K562 (cell line): ENCODE measurements around the gene ASCL3. TPM values are rescaled to one million over a fixed set of nuclear protein-coding genes. Genes with fewer than 3 reads are reported as not detected.

Experiments used
- CSDE1 ChIP-seq, 2 experiments: fragments of 450-650 bp; IDR thresholded peaks; 2 replicates each; pipeline ENCODE4 v1.6.1; 2016; ENCODE audit warnings: mild to moderate bottlenecking in 1 of 2
- DDX20 ChIP-seq: fragments of 450-650 bp; IDR thresholded peaks from 2 replicates; pipeline ENCODE4 v1.6.1; 2016; ENCODE audit warnings: missing genetic modification characterization, low read depth, mild to moderate bottlenecking, missing compliant biosample characterization, moderate library complexity
- ESRRB ChIP-seq: fragments of 250-450 bp; sonication (Bioruptor Pico); IDR thresholded peaks from 2 replicates; pipeline ENCODE4 v1.5.0; 2020; ENCODE audit warnings: mild to moderate bottlenecking, moderate library complexity, borderline replicate concordance
- FOXA1 ChIP-seq: fragments of 450-650 bp; IDR thresholded peaks from 2 replicates; pipeline ENCODE4 v1.6.1; 2016; ENCODE audit warnings: mild to moderate bottlenecking, borderline replicate concordance
- HDAC2 ChIP-seq: fragments of 450-650 bp; IDR thresholded peaks from 2 replicates; pipeline ENCODE4 v1.6.1; 2016; ENCODE audit warnings: mild to moderate bottlenecking
- HDAC3 ChIP-seq: fragments of 450-650 bp; IDR thresholded peaks from 2 replicates; pipeline ENCODE4 v1.6.1; 2018; ENCODE audit warnings: borderline replicate concordance, mild to moderate bottlenecking, moderate library complexity; ENCODE audit not compliant: partially characterized antibody
- JUN ChIP-seq, 2 experiments: sonication (generic) in 1 of 2; formaldehyde crosslinking in 1 of 2; IDR thresholded peaks; 2 replicates each; pipeline versions ENCODE4 v1.6.1 to v1.8.0; 2012 to 2022; ENCODE audit warnings: borderline replicate concordance in 2 of 2, mild to moderate bottlenecking in 2 of 2, improper control_type of control experiment in 1 of 2, low read depth in 1 of 2, low read length in 1 of 2, missing genetic modification reagents in 1 of 2
- KAT2B ChIP-seq: IDR thresholded peaks from one replicate; pipeline ENCODE4 v1.6.1; 2012; ENCODE audit warnings: low read depth, mild to moderate bottlenecking, control low read depth, inconsistent platforms, low read length, moderate library complexity
- MGA ChIP-seq: fragments of 450-650 bp; IDR thresholded peaks from 2 replicates; pipeline ENCODE4 v1.6.1; 2016; ENCODE audit warnings: mild to moderate bottlenecking, moderate library complexity
- PHTF2 ChIP-seq: fragments of 250-450 bp; sonication (Bioruptor Pico); IDR thresholded peaks from 2 replicates; pipeline ENCODE4 v1.5.0; 2021; ENCODE audit warnings: mild to moderate bottlenecking
- PKNOX1 ChIP-seq: fragments of 450-650 bp; IDR thresholded peaks from 2 replicates; pipeline ENCODE4 v1.6.1; 2016
- RBFOX2 ChIP-seq: fragments of 200-400 bp; formaldehyde crosslinking; IDR thresholded peaks from 2 replicates; pipeline ENCODE4 v1.6.1; 2017; ENCODE audit warnings: low read depth, mild to moderate bottlenecking, low read length, moderate library complexity
- SIX5 ChIP-seq, 2 experiments: IDR thresholded peaks; 2 replicates each; pipeline ENCODE4 v1.6.1; 2011; ENCODE audit warnings: low read length in 2 of 2, borderline replicate concordance in 1 of 2, low read depth in 1 of 2, mild to moderate bottlenecking in 1 of 2, moderate library complexity in 1 of 2; ENCODE audit not compliant: insufficient read depth in 1 of 2
- TEAD1 ChIP-seq, 2 experiments: fragments of 450-650 bp in 1 of 2; sonication (generic) in 1 of 2; formaldehyde crosslinking; IDR thresholded peaks; 2 replicates each; pipeline versions ENCODE4 v1.4.0 to v1.8.0; 2020 to 2022; ENCODE audit warnings: mild to moderate bottlenecking in 2 of 2, missing genetic modification reagents in 1 of 2
- polyA plus RNA-seq, 8 experiments: library from polyadenylated mRNA; depleted of rRNA in 4 of 8; stranded (reverse) in 5 of 8; unstranded in 3 of 8; fragments of >200 nt; fragmentation: Nextera tagmentation in 2 of 8; fragmentation: Illumina TruSeq in 1 of 8; extraction: Ambion mirVana in 2 of 8; extraction: Trizol in 1 of 8; gene quantifications; 2 replicates each; pipeline versions ENCODE4 v1.2.1 to v1.2.3, GENCODE V29; 2011 to 2014; ENCODE audit warnings: inconsistent platforms in 1 of 8, missing spikeins in 1 of 8
- total RNA-seq, 7 experiments: library from RNA; depleted of rRNA in 6 of 7; stranded (reverse); fragments of >200 nt in 6 of 7; fragmentation: Illumina TruSeq in 2 of 7; extraction: Trizol in 2 of 7; gene quantifications; 2 replicates each; pipeline versions ENCODE4 v1.2.1 to v1.2.3, GENCODE V29; 2011 to 2021; ENCODE audit warnings: low replicate concordance in 1 of 7

The ASCL3 gene
- total and polyA plus RNA-seq, 9 of the 15 experiments (the other 6 are each of a cell fraction or from before 2014, with no cell fraction given): not detected

- TF ChIP-seq PKNOX1 (peak; percentile 26; the same call in 1 of the 2 replicates), DDX20 (no peak), MGA (peak; percentile 38; the same call in 1 of the 2 replicates), PHTF2 (CRISPR knock-in tag) (no peak), JUN (IDR thresholded peaks at IDR 0.05; ENCODE audit: borderline replicate concordance, low read depth, low read length) (peak; percentile 96), JUN (CRISPR knock-in tag; IDR thresholded peaks at IDR 0.05; ENCODE audit: borderline replicate concordance) (no peak; the same call in 1 of the 2 replicates), HDAC3 (peak; percentile 53), TEAD1 (CRISPR knock-in tag; IDR thresholded peaks at IDR 0.05) (peak in 1 of 2 experiments; percentile 72; a peak in 2 of 4 replicates), RBFOX2 (no peak), HDAC2 (peak; percentile 96), FOXA1 (no peak), KAT2B (no peak), SIX5 (IDR thresholded peaks at IDR 0.05; ENCODE audit: borderline replicate concordance in 1 of 2, insufficient read depth in 1 of 2, low read depth in 1 of 2, low read length in 2 of 2) (no peak), CSDE1 (IDR thresholded peaks at IDR 0.05) (no peak), ESRRB (no peak)
Measured at GRCh38 chr11:8988329-8989234, 45.8 kb upstream of the ASCL3 start (continued).
